Stimulated activated CD4-positive, alpha-beta T cell treated with anti-CD3 and anti-CD28 coated beads, Interleukin-15, amount 100 ng/mL, for 24 hours (primary cell): ENCODE measurements around the gene DMAC2.
"Not testable (repeated sequence)": the region's sequence is repeated elsewhere in the genome, so short reads cannot be mapped to it uniquely, and the experiment has no call there.

ENCODE experiments used
- DNase-seq: peaks from one replicate; pipeline ENCODE4 v3.0.0-alpha.2; 2020

Gene DMAC2

GRCh38 chr19:41439441-41440222 is at the start of gene DMAC2:
DMAC2 (minus strand) TSS chr19:41439912; CDS start chr19:41439899, 13 bp downstream.
- peak; percentile 99 for DNase-seq

GRCh38 chr19:41486953-41487352 is 47.2 kb upstream of the DMAC2 start:
- not testable (repeated sequence) for DNase-seq

GRCh38 chr19:41484822-41485221 is 45.1 kb upstream of the DMAC2 start:
- no peak for DNase-seq

GRCh38 chr19:41480336-41480735 is 40.6 kb upstream of the DMAC2 start:
- no peak for DNase-seq

- DNase-seq = peak; percentile 6
Measured at GRCh38 chr19:41479757-41480191, 40.1 kb upstream of the DMAC2 start.

GRCh38 chr19:41478875-41479756 is 39.4 kb upstream of the DMAC2 start:
- DNase-seq = no peak

GRCh38 chr19:41478171-41478570 is 38.5 kb upstream of the DMAC2 start:
- DNase-seq = no peak

GRCh38 chr19:41476583-41476982 is 36.9 kb upstream of the DMAC2 start:
- no peak for DNase-seq

- DNase-seq = not testable (repeated sequence)
Measured at GRCh38 chr19:41463257-41464256, 23.8 kb upstream of the DMAC2 start.

- DNase-seq = no peak
Measured at GRCh38 chr19:41462497-41462896, 22.8 kb upstream of the DMAC2 start.

GRCh38 chr19:41457241-41457640 is 17.5 kb upstream of the DMAC2 start:
- DNase-seq = no peak

GRCh38 chr19:41456342-41456918 is 16.7 kb upstream of the DMAC2 start:
- DNase-seq = no peak

GRCh38 chr19:41455936-41456335 is 16.2 kb upstream of the DMAC2 start:
- DNase-seq = no peak

- DNase-seq = no peak
Measured at GRCh38 chr19:41452584-41453275, 13.0 kb upstream of the DMAC2 start.

- DNase-seq = no peak
Measured at GRCh38 chr19:41449865-41450178, 10.1 kb upstream of the DMAC2 start.

- peak; percentile 79 for DNase-seq
Measured at GRCh38 chr19:41449079-41449864, 9.6 kb upstream of the DMAC2 start.

GRCh38 chr19:41447732-41448332 is 8.1 kb upstream of the DMAC2 start:
- no peak for DNase-seq

GRCh38 chr19:41445575-41445974 is 5.9 kb upstream of the DMAC2 start:
- DNase-seq = no peak

GRCh38 chr19:41443813-41444455 is 4.2 kb upstream of the DMAC2 start:
- no peak for DNase-seq
